ENCODE results near the gene LPP. TPM values are rescaled to one million over a fixed set of nuclear protein-coding genes. Genes with fewer than 3 reads are reported as not detected.
A peak's percentile ranks its signal among the peaks of the same experiment; 100 is the strongest.

The LPP gene
- polyA plus RNA-seq, 3 donors from 2014 or later, result 6.5 to 33.5 (median 11.3) TPM

GRCh38 chr3:188513662-188514328 lies 359.8 kb downstream of the LPP start:
- Mint-ChIP-seq H3K4me1 (peaks cover 17 to 34% of the 10 kb centered on the region in 2 donors), H3K36me3 (peaks cover 8 to 12% (median 11%) of the 10 kb centered on the region in 3 donors), H3K4me3 (no peak overlapping the region), H3K27me3 (ENCODE audit: low read depth in 3 of 3) (no peaks in the 10 kb centered on the region), H3K27ac (peak overlapping the region in 3 of 6 donors; percentile 22 to 23 (median 22)), H3K9me3 (peaks cover 0 to 1% (median 0%) of the 10 kb centered on the region in 6 donors)
- no peak for DNase-seq

GRCh38 chr3:188516515-188516914 lies 362.6 kb downstream of the LPP start:
- H3K36me3 Mint-ChIP-seq, result peaks cover 0 to 20% (median 16%) of the 10 kb centered on the region in 3 donors
- H3K4me1 Mint-ChIP-seq, result peaks cover 2 to 14% of the 10 kb centered on the region in 2 donors
- H3K9me3 Mint-ChIP-seq, result peaks cover 0 to 1% (median 0%) of the 10 kb centered on the region in 6 donors
- no peak for DNase-seq
- peak overlapping the region in 2 of 6 donors; percentile 1 to 29 for H3K27ac Mint-ChIP-seq
- H3K4me3 Mint-ChIP-seq, result no peak overlapping the region
- no peaks in the 10 kb centered on the region for H3K27me3 Mint-ChIP-seq (ENCODE audit: low read depth in 3 of 3)

GRCh38 chr3:188518416-188518815 lies 364.5 kb downstream of the LPP start:
- Mint-ChIP-seq H3K27me3 (ENCODE audit: low read depth in 3 of 3) (no peaks in the 10 kb centered on the region), H3K9me3 (peaks cover 0 to 1% (median 0%) of the 10 kb centered on the region in 6 donors), H3K27ac (no peak overlapping the region), H3K36me3 (peaks cover 0 to 15% (median 13%) of the 10 kb centered on the region in 3 donors), H3K4me1 (peaks cover 2 to 11% of the 10 kb centered on the region in 2 donors), H3K4me3 (no peak overlapping the region)
- no peak for DNase-seq

- Mint-ChIP-seq H3K27ac (no peak overlapping the region), H3K36me3 (peaks cover 0 to 17% (median 15%) of the 10 kb centered on the region in 3 donors), H3K4me3 (no peak overlapping the region), H3K27me3 (ENCODE audit: low read depth in 3 of 3) (no peaks in the 10 kb centered on the region), H3K4me1 (peaks cover 2 to 11% of the 10 kb centered on the region in 2 donors), H3K9me3 (peaks cover 0 to 1% (median 0%) of the 10 kb centered on the region in 6 donors)
- no peak for DNase-seq
Measured at GRCh38 chr3:188518835-188519452, 365.0 kb downstream of the LPP start.

- no peaks in the 10 kb centered on the region for H3K27me3 Mint-ChIP-seq (ENCODE audit: low read depth in 3 of 3)
- peak overlapping the region in 2 of 6 donors; percentile 18 to 39 for H3K27ac Mint-ChIP-seq
- H3K4me1 Mint-ChIP-seq, result peaks cover 2 to 15% of the 10 kb centered on the region in 2 donors
- H3K4me3 Mint-ChIP-seq, result no peak overlapping the region
- no peak for DNase-seq
- H3K9me3 Mint-ChIP-seq, result no peaks in the 10 kb centered on the region
- H3K36me3 Mint-ChIP-seq, result peaks cover 5 to 29% (median 16%) of the 10 kb centered on the region in 3 donors
Measured at GRCh38 chr3:188520466-188520865, 366.5 kb downstream of the LPP start.

- Mint-ChIP-seq H3K27ac (peak overlapping the region in 2 of 6 donors; percentile 39 to 46), H3K4me1 (peaks cover 0 to 15% of the 10 kb centered on the region in 2 donors), H3K9me3 (no peaks in the 10 kb centered on the region), H3K27me3 (ENCODE audit: low read depth in 3 of 3) (no peaks in the 10 kb centered on the region), H3K4me3 (no peak overlapping the region), H3K36me3 (peaks cover 13 to 43% (median 26%) of the 10 kb centered on the region in 3 donors)
- no peak for DNase-seq
Measured at GRCh38 chr3:188522115-188522514, 368.2 kb downstream of the LPP start.

GRCh38 chr3:188523291-188523690 lies 369.3 kb downstream of the LPP start:
- no peaks in the 10 kb centered on the region for H3K9me3 Mint-ChIP-seq
- H3K36me3 Mint-ChIP-seq, result peaks cover 13 to 39% (median 26%) of the 10 kb centered on the region in 3 donors
- no peak overlapping the region for H3K4me3 Mint-ChIP-seq
- peaks cover 1 to 9% of the 10 kb centered on the region in 2 donors for H3K4me1 Mint-ChIP-seq
- H3K27me3 Mint-ChIP-seq (ENCODE audit: low read depth in 3 of 3), result no peaks in the 10 kb centered on the region
- H3K27ac Mint-ChIP-seq, result no peak overlapping the region
- DNase-seq, result no peak

- Mint-ChIP-seq H3K9me3 (no peaks in the 10 kb centered on the region), H3K4me1 (peaks cover 1 to 9% of the 10 kb centered on the region in 2 donors), H3K36me3 (peaks cover 13 to 39% (median 23%) of the 10 kb centered on the region in 3 donors), H3K27me3 (ENCODE audit: low read depth in 3 of 3) (no peaks in the 10 kb centered on the region), H3K4me3 (no peak overlapping the region), H3K27ac (peak overlapping the region in 1 of 6 donors; percentile 73)
- DNase-seq, result no peak
Measured at GRCh38 chr3:188524052-188524451, 370.1 kb downstream of the LPP start.

GRCh38 chr3:188526057-188526456 lies 372.1 kb downstream of the LPP start:
- H3K4me1 Mint-ChIP-seq, result peaks cover 1 to 23% of the 10 kb centered on the region in 2 donors
- no peaks in the 10 kb centered on the region for H3K27me3 Mint-ChIP-seq (ENCODE audit: low read depth in 3 of 3)
- H3K27ac Mint-ChIP-seq, result peak overlapping the region in 1 of 6 donors; percentile 46
- no peak for DNase-seq
- H3K4me3 Mint-ChIP-seq, result no peak overlapping the region
- H3K36me3 Mint-ChIP-seq, result peaks cover 13 to 35% (median 28%) of the 10 kb centered on the region in 3 donors
- H3K9me3 Mint-ChIP-seq, result no peaks in the 10 kb centered on the region

- no peak overlapping the region for H3K4me3 Mint-ChIP-seq
Measured at GRCh38 chr3:188527389-188527788, 373.4 kb downstream of the LPP start.

GRCh38 chr3:188528396-188528795 lies 374.4 kb downstream of the LPP start:
- Mint-ChIP-seq H3K4me1 (peaks cover 10 to 38% of the 10 kb centered on the region in 2 donors), H3K4me3 (no peak overlapping the region), H3K9me3 (no peaks in the 10 kb centered on the region), H3K27me3 (ENCODE audit: low read depth in 3 of 3) (no peaks in the 10 kb centered on the region), H3K27ac (no peak overlapping the region), H3K36me3 (peaks cover 13 to 35% (median 28%) of the 10 kb centered on the region in 3 donors)
- no peak for DNase-seq

More at GRCh38 chr3:188527389-188527788, 373.4 kb downstream of the LPP start:
- peaks cover 3 to 30% of the 10 kb centered on the region in 2 donors for H3K4me1 Mint-ChIP-seq
- no peaks in the 10 kb centered on the region for H3K9me3 Mint-ChIP-seq
- peaks cover 13 to 35% (median 28%) of the 10 kb centered on the region in 3 donors for H3K36me3 Mint-ChIP-seq
- DNase-seq, result no peak
- no peaks in the 10 kb centered on the region for H3K27me3 Mint-ChIP-seq (ENCODE audit: low read depth in 3 of 3)
- H3K27ac Mint-ChIP-seq, result peak overlapping the region in 1 of 6 donors; percentile 9

GRCh38 chr3:188529228-188529627 lies 375.3 kb downstream of the LPP start:
- Mint-ChIP-seq H3K9me3 (no peaks in the 10 kb centered on the region), H3K4me3 (no peak overlapping the region), H3K36me3 (peaks cover 13 to 29% (median 28%) of the 10 kb centered on the region in 3 donors), H3K27ac (no peak overlapping the region), H3K27me3 (ENCODE audit: low read depth in 3 of 3) (no peaks in the 10 kb centered on the region), H3K4me1 (peaks cover 13 to 46% of the 10 kb centered on the region in 2 donors)
- no peak for DNase-seq

- no peaks in the 10 kb centered on the region for H3K9me3 Mint-ChIP-seq
- H3K4me1 Mint-ChIP-seq, result peaks cover 16 to 49% of the 10 kb centered on the region in 2 donors
- no peaks in the 10 kb centered on the region for H3K27me3 Mint-ChIP-seq (ENCODE audit: low read depth in 3 of 3)
- peak overlapping the region in 2 of 6 donors; percentile 3 to 65 for H3K27ac Mint-ChIP-seq
- no peak overlapping the region for H3K4me3 Mint-ChIP-seq
- DNase-seq, result no peak
- peaks cover 11 to 26% (median 26%) of the 10 kb centered on the region in 3 donors for H3K36me3 Mint-ChIP-seq
Measured at GRCh38 chr3:188530226-188530625, 376.3 kb downstream of the LPP start.

- Mint-ChIP-seq H3K27ac (no peak overlapping the region), H3K27me3 (ENCODE audit: low read depth in 3 of 3) (no peaks in the 10 kb centered on the region), H3K4me1 (peaks cover 16 to 41% of the 10 kb centered on the region in 2 donors), H3K4me3 (no peak overlapping the region), H3K36me3 (peaks cover 5 to 19% (median 18%) of the 10 kb centered on the region in 3 donors), H3K9me3 (no peaks in the 10 kb centered on the region)
- DNase-seq, result no peak
Measured at GRCh38 chr3:188531210-188531609, 377.3 kb downstream of the LPP start.
